Stimulated activated CD4-positive, alpha-beta T cell treated with anti-CD3 and anti-CD28 coated beads, Interleukin-12 subunit alpha, Interleukin-12 subunit beta, amount 100 ng/mL, for 4 hours (primary cell): ENCODE results near the gene PDCD10.

Experiments used
- DNase-seq: peaks from one replicate; pipeline ENCODE4 v3.0.0-alpha.2; 2020

PDCD10 gene

DNA sequence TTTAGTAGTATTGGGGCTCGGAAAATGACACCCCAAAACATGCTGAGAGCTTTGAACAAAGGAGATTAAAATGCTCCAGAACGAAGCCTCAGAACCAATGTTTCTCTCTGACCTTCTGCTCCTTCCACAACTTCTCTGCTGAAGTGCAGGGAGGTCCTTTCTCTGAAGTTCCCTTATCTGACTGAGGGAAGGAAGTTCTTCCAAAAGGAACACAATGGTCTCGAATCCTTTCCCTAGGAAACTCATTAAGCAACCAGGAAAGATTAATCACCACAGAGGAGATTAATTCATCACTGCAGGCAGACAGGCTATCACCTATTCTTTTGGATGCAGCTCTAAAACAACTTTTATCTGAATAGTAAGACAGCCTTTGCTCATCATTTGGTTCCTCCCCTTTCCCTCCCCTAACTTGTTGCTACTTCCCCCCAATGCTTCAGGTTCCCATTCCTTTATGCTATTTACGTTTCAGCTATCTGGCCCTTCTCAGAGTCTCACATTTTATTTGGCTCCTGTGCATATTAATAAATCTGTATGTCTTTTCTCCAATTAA is 62.7 kb downstream of the PDCD10 start:
- no peak for DNase-seq

- no peak for DNase-seq
These were observed 65.0 kb downstream of the PDCD10 start for GRCh38 chr3:167669699-167670098.

DNA sequence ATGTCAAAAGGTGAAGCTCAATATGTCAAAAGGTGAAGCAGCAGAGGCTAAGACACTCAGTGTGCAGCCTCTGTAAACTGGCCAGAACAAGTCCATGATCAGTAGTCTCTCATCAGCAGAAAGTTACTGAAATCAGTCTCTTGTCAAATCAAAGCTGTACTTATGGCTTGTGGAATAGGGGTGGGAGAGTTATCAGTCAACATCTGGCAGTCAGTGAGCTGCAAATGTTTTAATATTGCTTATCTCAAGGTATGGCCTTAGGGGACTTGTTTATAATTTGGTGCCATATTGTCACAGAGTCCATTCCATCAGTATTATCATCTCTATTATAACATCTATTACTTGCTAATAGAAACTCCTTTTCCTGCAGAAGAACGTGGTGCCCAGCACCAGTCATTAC is 66.0 kb downstream of the PDCD10 start:
- DNase-seq: no peak

GRCh38 chr3:167666563-167666962 is 68.1 kb downstream of the PDCD10 start:
- DNase-seq: no peak

- no peak for DNase-seq
These were observed 71.7 kb downstream of the PDCD10 start for GRCh38 chr3:167662919-167663400.

DNA sequence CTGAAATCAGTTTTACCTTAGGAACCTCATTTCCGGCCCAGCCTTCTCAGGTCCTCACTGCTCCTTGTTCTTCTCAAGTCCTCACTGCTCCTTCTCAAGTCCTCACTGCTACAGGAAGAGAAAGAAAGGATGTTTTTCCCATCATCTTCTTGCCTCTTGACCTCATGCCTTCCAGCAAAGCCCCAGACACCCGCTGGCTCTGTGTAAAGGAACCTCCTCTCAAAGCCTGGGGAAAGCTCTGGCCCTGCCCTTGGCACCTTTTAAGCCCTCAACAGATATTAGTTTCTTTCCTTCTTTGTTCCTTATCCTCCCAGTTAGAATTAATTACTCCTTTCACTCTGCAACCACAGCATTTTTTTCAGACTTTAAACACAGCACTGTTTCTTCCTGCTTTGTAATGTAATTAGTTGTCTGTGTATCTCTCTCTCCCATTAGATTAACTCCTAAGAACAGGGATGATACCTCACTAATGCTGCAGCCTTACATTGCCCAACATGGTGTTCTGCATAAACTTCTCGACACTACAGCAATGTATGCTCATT is 76.9 kb downstream of the PDCD10 start:
- no peak for DNase-seq

DNA sequence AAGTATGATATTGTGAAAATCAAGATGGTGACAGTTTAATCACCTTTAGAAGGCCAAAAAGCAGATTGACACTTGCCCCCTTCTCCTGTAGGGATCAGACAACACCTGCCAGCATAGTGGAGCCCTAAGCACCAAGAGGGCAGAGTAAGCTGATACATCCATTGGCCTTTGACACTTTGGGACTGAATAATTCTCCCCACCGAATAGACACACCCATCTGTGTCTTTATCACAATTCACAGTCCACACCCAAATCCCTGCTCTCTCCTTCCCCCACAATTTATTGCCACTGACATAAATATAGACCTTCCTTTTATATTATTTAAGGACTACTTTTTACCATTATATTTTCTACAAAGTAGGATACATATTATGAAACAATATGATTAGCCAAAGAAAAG is 77.9 kb downstream of the PDCD10 start:
- DNase-seq: no peak

- DNase-seq: no peak
These were observed 80.9 kb downstream of the PDCD10 start, which contains the start of gene WDR49 for GRCh38 chr3:167653760-167654159. Gene WDR49, minus strand, starts transcription at chr3:167653942. Its CDS starts 517 bp downstream, at chr3:167653425.

DNA sequence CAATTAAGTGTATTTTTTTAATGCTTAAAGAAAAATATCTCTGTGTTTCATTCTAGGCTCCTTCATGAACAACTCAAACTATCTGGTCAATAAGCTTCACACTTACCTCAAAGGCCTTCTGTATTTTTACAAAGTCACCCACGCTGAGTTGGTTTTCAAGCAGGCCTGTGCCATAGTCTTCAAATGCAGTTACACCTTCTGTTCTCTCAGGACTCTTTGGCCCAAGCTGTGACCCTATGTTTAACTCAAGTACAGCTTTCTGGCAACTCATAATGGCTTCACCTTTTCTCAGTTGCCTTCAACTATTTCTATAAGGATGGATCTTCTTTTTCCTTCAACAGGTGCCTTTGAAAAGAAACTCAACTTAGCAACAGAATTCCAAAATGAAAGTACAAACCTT is 81.5 kb downstream of the PDCD10 start:
- no peak for DNase-seq

GRCh38 chr3:167651826-167652225 is 82.9 kb downstream of the PDCD10 start:
- DNase-seq: no peak

DNA sequence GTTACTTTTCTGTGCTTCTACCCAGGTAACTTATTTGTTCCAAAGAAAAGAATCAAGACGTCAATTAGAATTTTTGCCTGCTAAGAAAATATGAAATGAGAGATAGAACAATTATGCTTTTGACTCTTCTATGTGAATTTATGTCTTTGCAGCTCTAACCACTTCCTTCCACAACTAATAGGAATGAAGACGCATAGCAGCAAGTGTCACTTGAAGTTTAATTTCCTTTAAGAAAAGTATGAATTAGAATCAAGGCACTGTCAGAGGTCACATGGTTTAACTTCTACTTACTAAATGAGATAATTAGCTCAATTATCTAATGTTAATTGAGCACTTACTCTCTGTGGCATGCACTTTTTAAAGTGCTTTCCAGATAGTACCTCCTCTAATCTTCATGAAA is 84.2 kb downstream of the PDCD10 start:
- no peak for DNase-seq

GRCh38 chr3:167649746-167650145 is 84.9 kb downstream of the PDCD10 start:
- no peak for DNase-seq

DNA sequence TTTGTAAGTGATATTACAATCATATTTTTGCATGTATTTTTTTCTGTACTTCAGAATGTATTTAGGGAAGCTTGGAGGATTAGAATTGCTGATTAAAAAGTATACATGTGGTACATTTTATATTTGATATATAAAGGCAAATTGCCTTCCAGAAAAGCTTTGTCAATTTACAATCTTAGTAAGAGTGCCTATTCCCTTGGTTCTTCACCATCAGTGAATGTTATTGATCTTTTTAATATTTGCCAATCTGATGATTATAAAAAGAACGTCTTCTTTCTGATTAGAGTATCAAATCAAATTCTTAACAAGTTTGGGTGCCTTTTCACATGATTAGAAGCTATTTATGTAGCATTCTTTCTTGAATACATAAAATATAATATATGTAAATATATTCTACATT is 90.1 kb downstream of the PDCD10 start:
- no peak for DNase-seq
